ENCODE measurements around the gene PPP6C. TPM values are rescaled to one million over a fixed set of nuclear protein-coding genes. Genes with fewer than 3 reads are reported as not detected.
"Not testable (repeated sequence)": the region's sequence is repeated elsewhere in the genome, so short reads cannot be mapped to it uniquely, and the experiment has no call there.

PPP6C gene
- 10 to 100 TPM; 35.2 to 47.1 (median 40.8) TPM for total RNA-seq (2021; fragmentation: NEBNext Ultra II Directional; extraction: Animal tissue kit (Norgen Biotek cat#: 25700))
- long read RNA-seq, full-length matches to known transcripts: 34 of 46 reads
- long read RNA-seq, partial matches to known transcripts: 0 of 46 reads
- long read RNA-seq, other reads (novel, unspliced or antisense): 12 of 46 reads

DNA sequence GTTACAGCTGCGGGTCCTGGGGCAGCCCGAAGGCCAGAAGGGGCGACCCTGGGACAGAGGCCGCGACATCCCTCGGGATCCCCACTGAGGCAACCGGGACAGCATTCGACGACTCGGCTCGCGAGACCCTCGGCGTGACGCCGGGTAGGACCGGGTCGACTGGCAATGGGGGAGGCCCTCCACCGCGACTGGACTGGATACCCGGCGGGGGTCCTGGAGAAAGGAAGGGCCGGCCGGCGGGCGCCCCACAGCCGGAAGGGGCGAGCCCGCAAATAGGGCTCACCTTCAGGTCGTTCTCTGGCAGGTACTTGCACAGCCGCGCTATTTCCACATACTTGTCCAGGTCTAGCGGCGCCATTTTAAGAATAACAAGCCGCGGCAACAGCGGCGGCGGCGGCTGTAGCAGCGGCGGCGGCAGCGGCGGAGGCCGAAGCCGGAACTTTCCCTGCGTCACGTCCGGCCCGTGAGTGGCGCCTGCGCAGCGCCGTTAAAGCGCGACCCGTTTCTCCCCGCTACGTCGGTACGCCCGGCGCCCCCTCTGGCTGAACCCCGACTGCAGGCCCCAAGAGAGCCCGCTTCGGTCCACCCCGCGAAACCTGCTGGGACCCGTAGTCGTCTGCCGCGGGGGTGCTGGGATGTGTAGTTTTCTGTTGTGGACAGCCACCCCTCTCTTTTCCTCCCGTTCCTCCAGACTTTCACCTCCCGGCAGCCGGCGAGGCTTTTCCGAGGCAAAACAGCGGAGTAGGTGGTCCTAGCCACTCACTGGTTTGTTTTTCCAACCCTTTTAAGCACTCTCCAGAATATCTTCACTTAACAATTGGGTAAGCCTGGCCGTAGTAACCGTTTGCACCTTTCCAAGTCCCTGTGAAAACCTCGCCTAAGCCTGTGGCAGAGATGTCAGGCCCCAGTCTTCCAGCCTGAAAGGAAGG, at the start of gene PPP6C:
PPP6C (minus strand) TSS at position 443 of the 929 bp plus-strand sequence; CDS start at position 358, 85 bp downstream.
- Mint-ChIP-seq H3K27ac (peak within 1 kb of the TSS; percentile 92), H3K4me3 (peak within 1 kb of the TSS; percentile 99), H3K36me3 (ENCODE audit: low read depth) (no peaks in the 10 kb centered on the region), H3K27me3 (ENCODE audit: insufficient read depth) (no peaks in the 10 kb centered on the region), H3K9me3 (no peaks in the 10 kb centered on the region), H3K4me1 (ENCODE audit: low read depth) (peaks cover 19% of the 10 kb centered on the region)
- DNase-seq: peak; percentile 95
- TF ChIP-seq, protein P1, sequence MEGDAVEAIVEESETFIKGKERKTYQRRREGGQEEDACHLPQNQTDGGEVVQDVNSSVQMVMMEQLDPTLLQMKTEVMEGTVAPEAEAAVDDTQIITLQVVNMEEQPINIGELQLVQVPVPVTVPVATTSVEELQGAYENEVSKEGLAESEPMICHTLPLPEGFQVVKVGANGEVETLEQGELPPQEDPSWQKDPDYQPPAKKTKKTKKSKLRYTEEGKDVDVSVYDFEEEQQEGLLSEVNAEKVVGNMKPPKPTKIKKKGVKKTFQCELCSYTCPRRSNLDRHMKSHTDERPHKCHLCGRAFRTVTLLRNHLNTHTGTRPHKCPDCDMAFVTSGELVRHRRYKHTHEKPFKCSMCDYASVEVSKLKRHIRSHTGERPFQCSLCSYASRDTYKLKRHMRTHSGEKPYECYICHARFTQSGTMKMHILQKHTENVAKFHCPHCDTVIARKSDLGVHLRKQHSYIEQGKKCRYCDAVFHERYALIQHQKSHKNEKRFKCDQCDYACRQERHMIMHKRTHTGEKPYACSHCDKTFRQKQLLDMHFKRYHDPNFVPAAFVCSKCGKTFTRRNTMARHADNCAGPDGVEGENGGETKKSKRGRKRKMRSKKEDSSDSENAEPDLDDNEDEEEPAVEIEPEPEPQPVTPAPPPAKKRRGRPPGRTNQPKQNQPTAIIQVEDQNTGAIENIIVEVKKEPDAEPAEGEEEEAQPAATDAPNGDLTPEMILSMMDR (IDR thresholded peaks at IDR 0.05): peak; percentile 81

DNA sequence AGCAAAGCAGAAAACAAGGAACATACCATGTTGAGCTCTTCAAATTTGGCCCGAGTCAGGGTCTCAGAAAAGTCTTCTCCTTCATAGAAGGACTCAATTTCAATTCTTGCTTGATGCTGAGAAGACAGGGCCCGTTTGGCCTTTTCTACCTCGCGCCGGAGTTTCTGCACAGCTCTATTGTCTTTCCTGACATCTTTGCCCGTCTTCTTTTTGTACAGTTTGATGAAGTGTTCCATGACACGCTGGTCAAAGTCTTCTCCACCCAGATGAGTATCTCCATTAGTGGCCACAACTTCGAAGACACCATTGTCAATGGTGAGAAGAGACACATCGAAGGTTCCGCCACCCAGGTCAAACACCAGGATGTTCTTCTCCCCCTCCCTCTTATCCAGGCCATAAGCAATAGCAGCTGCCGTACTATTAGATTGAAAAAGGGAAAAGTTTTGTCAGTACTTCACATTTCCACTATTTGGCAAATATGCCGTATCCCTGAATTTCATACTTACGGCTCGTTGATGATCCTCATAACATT, 49.4 kb upstream of the PPP6C start:
- no peak for DNase-seq
- peaks cover 68% of the 10 kb centered on the region for H3K4me1 Mint-ChIP-seq (ENCODE audit: low read depth)
- H3K9me3 Mint-ChIP-seq: peaks cover 6% of the 10 kb centered on the region
- peak overlapping the region; percentile 70 for H3K27ac Mint-ChIP-seq
- peak overlapping the region; percentile 95 for H3K4me3 Mint-ChIP-seq
- peaks cover 60% of the 10 kb centered on the region for H3K36me3 Mint-ChIP-seq (ENCODE audit: low read depth)
- H3K27me3 Mint-ChIP-seq (ENCODE audit: insufficient read depth): peaks cover 14% of the 10 kb centered on the region
- TF ChIP-seq, protein P1 (IDR thresholded peaks at IDR 0.05): no peak

DNA sequence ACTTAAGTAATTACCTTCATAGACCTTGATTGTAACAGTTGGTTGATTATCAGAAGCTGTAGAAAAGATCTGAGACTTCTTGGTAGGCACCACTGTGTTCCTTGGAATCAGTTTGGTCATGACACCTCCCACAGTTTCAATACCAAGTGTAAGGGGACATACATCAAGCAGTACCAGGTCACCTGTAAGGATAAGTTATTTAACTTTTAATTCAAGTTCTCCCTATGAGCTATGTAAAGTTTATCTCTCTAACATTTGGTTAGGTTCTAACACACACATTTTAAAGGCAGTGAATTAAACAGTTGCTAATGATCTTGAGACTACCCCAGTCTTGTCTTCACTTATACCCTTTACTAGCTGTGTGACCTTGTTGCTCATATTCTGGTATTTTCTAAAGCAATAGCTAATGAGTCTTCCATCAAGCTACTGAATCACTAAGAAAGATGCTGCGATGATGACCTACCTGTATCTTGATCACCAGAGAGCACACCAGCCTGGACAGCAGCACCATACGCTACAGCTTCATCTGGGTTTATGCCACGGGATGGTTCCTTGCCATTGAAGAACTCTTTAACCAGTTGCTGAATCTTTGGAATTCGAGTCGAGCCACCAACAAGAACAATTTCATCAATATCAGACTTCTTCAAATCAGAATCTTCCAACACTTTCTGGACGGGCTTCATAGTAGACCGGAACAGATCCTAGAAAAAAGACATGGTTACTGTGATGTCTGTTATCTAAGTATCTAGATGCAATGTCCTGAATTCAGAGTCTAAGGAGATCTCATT, 48.7 kb upstream of the PPP6C start:
- Mint-ChIP-seq H3K4me3 (peak overlapping the region; percentile 95), H3K27me3 (ENCODE audit: insufficient read depth) (peaks cover 17% of the 10 kb centered on the region), H3K27ac (peak overlapping the region; percentile 70), H3K9me3 (peaks cover 6% of the 10 kb centered on the region), H3K36me3 (ENCODE audit: low read depth) (peaks cover 60% of the 10 kb centered on the region), H3K4me1 (ENCODE audit: low read depth) (peaks cover 68% of the 10 kb centered on the region)
- DNase-seq: no peak
- TF ChIP-seq, protein P1 (IDR thresholded peaks at IDR 0.05): no peak

DNA sequence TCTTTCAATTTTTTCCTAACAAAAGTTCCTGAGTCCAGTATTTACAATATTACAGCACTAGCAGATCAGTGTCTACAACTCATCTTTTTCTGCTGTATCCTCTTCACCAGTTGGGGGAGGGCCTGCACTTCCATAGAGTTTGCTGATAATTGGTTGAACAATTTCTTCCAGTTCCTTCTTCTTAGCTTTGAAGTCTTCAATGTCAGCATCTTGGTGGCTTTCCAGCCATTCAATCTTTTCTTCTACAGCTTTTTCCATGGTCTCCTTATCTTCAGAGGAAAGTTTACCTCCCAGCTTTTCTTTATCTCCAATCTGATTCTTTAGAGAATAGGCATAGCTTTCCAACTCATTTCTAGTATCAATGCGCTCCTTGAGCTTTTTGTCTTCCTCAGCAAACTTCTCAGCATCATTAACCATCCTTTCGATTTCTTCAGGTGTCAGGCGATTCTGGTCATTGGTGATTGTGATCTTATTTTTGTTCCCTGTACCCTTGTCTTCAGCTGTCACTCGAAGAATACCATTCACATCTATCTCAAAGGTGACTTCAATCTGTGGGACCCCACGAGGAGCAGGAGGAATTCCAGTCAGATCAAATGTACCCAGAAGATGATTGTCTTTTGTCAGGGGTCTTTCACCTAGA, 47.0 kb upstream of the PPP6C start:
- H3K9me3 Mint-ChIP-seq, DNase-seq: not testable (repeated sequence)
- Mint-ChIP-seq H3K27ac (peak overlapping the region; percentile 70), H3K4me1 (ENCODE audit: low read depth) (peaks cover 59% of the 10 kb centered on the region), H3K27me3 (ENCODE audit: insufficient read depth) (peaks cover 16% of the 10 kb centered on the region), H3K4me3 (peak overlapping the region; percentile 95), H3K36me3 (ENCODE audit: low read depth) (peaks cover 67% of the 10 kb centered on the region)
- TF ChIP-seq, protein P1 (IDR thresholded peaks at IDR 0.05): peak; percentile 12; the same call in 1 of the 2 replicates
